Activated CD8-positive, alpha-beta memory T cell treated with anti-CD3 and anti-CD28 coated beads, Interleukin-2, amount 50 U/mL, for 1 hour (primary cell): ENCODE data around the gene ZBTB11.
"Not testable (repeated sequence)": the region's sequence is repeated elsewhere in the genome, so short reads cannot be mapped to it uniquely, and the experiment has no call there.

ENCODE experiments used
- DNase-seq: peaks from one replicate; pipeline ENCODE4 v3.0.0-alpha.2; 2020; ENCODE audit errors: extremely low read depth

Gene ZBTB11

DNA sequence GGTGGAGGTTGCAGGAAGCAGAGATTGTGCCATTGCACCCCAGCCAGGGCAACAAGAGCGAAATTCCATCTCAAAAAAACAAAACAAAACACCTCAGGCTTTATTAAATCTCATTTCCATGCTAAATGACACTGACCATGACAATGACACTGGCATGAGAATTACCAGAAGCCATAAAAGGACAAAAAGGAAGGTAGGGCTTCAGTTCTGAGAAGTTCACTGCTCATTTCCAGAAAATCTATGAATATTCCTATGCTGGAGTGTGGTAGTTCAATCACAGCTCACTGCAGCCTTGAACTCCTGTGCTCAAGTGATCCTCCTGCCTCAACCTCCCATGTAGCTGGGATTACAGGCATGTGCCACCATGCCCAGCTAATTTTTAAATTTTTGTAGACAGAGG, 58.2 kb downstream of the ZBTB11 start:
- DNase-seq, result no peak

DNA sequence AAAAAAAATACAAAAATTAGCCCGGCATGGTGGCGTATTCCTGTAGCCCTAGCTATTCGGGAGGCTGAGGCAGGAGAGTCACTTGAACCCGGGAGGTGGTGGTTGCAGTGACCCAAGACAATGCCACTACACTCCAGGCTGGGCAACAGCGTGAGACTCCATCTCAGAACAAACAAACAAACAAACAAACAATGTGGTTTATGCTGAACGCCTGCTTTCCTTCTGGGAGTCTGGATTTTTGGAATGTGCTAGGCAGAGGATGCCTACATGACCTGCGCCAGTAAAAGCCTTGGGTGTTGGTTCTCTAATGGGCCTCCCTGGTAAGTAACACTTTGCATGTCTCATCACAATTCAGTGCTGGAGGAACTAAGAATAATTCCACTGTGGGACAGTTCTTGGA, 59.5 kb downstream of the ZBTB11 start:
- DNase-seq, result no peak

DNA sequence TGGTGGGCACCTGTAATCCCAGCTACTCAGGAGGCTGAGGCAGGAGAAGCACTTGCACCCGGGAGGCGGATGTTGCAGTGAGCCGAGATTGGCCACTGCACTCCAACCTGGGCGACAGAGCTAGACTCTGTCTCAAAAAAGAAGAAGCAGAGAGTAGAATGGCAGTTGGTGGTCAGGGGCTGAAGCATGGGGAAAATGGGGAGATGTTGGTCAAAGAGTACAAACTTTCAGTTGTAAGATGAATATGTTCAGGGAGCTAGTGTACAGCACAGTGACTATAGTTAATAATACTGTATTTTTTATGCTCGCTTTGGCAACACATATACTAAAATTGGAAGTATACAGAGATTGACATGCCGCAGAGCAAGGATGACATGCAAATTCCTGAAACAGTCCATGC, 61.4 kb downstream of the ZBTB11 start:
- no peak for DNase-seq

DNA sequence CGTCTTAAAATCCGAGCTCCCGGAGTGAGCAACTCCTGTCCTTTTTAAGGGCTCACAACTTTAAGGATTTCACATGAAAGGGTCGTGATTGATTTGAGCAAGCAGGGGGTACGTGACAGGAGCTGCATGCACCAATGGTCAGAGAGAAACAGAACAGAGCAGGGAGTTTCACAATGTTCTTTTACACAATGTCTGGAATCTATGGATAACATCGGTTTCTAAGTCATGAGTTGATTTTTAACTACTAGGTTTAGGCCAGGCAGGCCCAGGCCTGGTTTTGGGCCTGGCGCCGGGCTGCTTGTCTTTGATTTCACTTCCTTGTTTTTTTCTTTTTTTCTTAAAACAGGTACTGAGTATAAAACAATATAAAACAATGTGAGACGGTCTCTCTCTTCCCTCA, 63.9 kb downstream of the ZBTB11 start:
- DNase-seq, result not testable (repeated sequence)

DNA sequence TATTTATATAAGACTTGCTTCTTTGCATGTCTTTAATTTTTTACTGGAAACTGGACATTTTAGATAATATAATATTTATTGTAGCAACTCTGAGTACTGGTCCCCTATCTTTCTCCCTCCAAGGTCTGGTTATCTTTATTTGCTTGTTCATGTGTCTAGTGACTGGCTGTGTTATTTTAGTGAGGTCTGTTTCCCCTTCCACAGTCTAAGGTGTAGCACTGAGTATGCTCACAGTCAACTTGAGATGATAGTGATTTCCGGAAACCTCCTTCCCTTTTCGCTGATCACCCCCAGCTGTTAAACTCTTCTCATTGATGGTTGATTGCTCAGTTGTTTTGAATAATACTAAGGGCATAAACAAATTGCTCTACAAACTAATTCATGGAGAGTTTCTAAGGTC, 65.9 kb downstream of the ZBTB11 start:
- no peak for DNase-seq

DNA sequence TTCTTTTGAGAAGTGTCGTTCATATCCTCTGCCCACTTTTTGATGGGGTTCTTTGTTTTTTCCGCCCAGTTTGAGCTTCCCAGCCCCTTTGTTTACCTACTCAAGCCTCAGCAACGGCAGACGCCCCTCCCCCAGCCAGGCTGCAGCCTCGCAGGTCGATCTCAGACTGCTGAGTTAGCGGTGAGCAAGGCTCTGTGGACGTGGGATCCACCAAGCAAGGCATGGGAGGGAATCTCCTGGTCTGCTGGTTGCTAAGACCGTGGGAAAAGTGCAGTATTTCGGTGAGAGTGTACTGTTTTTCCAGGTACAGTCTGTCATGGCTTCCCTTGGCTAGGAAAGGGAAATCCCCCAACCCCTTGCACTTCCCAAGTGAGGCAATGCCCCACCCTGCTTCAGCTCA, 71.5 kb downstream of the ZBTB11 start:
- DNase-seq, result not testable (repeated sequence)

DNA sequence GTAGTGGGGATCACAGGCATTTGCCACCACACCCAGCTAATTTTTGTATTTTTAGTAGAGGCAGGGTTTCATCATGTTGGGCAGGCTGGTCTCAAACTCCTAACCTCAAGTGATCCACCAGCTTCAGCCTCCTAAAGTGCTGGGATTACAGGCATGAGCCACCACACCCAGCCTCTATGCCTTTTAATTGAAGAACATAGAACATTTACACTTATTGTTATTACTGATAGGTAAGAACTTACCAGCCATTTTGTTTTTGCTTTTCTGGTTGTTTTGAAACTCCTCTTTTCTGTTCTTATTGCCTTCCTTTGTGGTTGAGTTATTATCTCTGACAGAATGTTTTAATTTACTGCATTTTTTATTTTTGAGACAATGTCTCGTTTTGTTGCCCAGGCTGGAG, 73.7 kb downstream of the ZBTB11 start:
- DNase-seq, result no peak

DNA sequence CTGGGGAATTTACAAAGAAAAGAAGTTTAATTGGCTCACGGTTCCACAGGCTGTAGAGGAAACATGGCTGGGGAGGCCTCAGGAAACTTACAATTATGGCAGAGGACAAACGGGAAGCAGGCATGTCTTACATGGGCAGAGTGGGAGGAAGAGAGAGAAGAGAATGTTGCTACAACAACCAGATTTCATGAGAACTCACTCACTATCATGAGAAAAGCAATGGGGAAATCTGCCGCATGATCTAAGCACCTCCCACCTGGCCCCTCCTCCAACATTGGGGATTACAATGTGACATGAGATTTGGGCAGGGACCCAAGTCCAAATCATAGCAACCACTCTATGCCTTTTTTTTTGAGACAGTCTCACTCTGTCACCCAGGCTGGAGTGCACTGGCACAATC, 74.2 kb downstream of the ZBTB11 start:
- DNase-seq, result no peak
